ENCODE measurements around the gene LSS. TPM values are rescaled to one million over a fixed set of nuclear protein-coding genes. Genes with fewer than 3 reads are reported as not detected.
"Not testable (repeated sequence)": the region's sequence is repeated elsewhere in the genome, so short reads cannot be mapped to it uniquely, and the experiment has no call there.

Gene LSS
- total RNA-seq, 1 donor from 2014 or later, result 14.1 TPM

GRCh38 chr21:46147429-46147828, 81.1 kb downstream of the LSS start:
- not testable (repeated sequence) for H3K36me3 ChIP-seq (ENCODE audit: control insufficient read depth in 3 of 3, insufficient read depth in 3 of 3, low read length in 3 of 3); H3K9me3 ChIP-seq (ENCODE audit: control insufficient read depth in 3 of 3, low read length in 3 of 3); H3K4me1 ChIP-seq (ENCODE audit: control insufficient read depth in 3 of 3, insufficient read depth in 3 of 3, low read length in 3 of 3); H3K4me3 ChIP-seq (ENCODE audit: low read length in 3 of 3); H3K27ac ChIP-seq (ENCODE audit: low read depth, low read length); H3K9ac ChIP-seq (ENCODE audit: low read depth in 1 of 3, low read length in 3 of 3)
- peaks cover 3 to 11% (median 10%) of the 10 kb centered on the region in 3 donors for H3K27me3 ChIP-seq (ENCODE audit: control insufficient read depth in 3 of 3, insufficient read depth in 3 of 3, low read length in 3 of 3)

GRCh38 chr21:46146856-46147255, 81.7 kb downstream of the LSS start:
- peaks cover 0 to 5% (median 3%) of the 10 kb centered on the region in 3 donors for H3K4me1 ChIP-seq (ENCODE audit: control insufficient read depth in 3 of 3, insufficient read depth in 3 of 3, low read length in 3 of 3)
- no peak overlapping the region for H3K27ac ChIP-seq (ENCODE audit: low read depth, low read length)
- H3K27me3 ChIP-seq (ENCODE audit: control insufficient read depth in 3 of 3, insufficient read depth in 3 of 3, low read length in 3 of 3), result peaks cover 3 to 10% (median 7%) of the 10 kb centered on the region in 3 donors
- H3K9me3 ChIP-seq (ENCODE audit: control insufficient read depth in 3 of 3, low read length in 3 of 3), result no peaks in the 10 kb centered on the region
- H3K9ac ChIP-seq (ENCODE audit: low read depth in 1 of 3, low read length in 3 of 3), result no peak overlapping the region
- no peak overlapping the region for H3K4me3 ChIP-seq (ENCODE audit: low read length in 3 of 3)
- no peaks in the 10 kb centered on the region for H3K36me3 ChIP-seq (ENCODE audit: control insufficient read depth in 3 of 3, insufficient read depth in 3 of 3, low read length in 3 of 3)

- H3K4me1 ChIP-seq (ENCODE audit: control insufficient read depth in 3 of 3, insufficient read depth in 3 of 3, low read length in 3 of 3), result peaks cover 0 to 5% (median 3%) of the 10 kb centered on the region in 3 donors
- H3K9ac ChIP-seq (ENCODE audit: low read depth in 1 of 3, low read length in 3 of 3), result no peak overlapping the region
- H3K4me3 ChIP-seq (ENCODE audit: low read length in 3 of 3), result no peak overlapping the region
- H3K36me3 ChIP-seq (ENCODE audit: control insufficient read depth in 3 of 3, insufficient read depth in 3 of 3, low read length in 3 of 3), result no peaks in the 10 kb centered on the region
- H3K27me3 ChIP-seq (ENCODE audit: control insufficient read depth in 3 of 3, insufficient read depth in 3 of 3, low read length in 3 of 3), result peaks cover 3 to 10% (median 5%) of the 10 kb centered on the region in 3 donors
- H3K27ac ChIP-seq (ENCODE audit: low read depth, low read length), result no peak overlapping the region
- no peaks in the 10 kb centered on the region for H3K9me3 ChIP-seq (ENCODE audit: control insufficient read depth in 3 of 3, low read length in 3 of 3)
These were observed 82.5 kb downstream of the LSS start for GRCh38 chr21:46145840-46146691.

GRCh38 chr21:46145159-46145839, 83.3 kb downstream of the LSS start:
- no peak overlapping the region for H3K9ac ChIP-seq (ENCODE audit: low read depth in 1 of 3, low read length in 3 of 3)
- no peaks in the 10 kb centered on the region for H3K36me3 ChIP-seq (ENCODE audit: control insufficient read depth in 3 of 3, insufficient read depth in 3 of 3, low read length in 3 of 3)
- H3K4me3 ChIP-seq (ENCODE audit: low read length in 3 of 3), result no peak overlapping the region
- no peak overlapping the region for H3K27ac ChIP-seq (ENCODE audit: low read depth, low read length)
- H3K27me3 ChIP-seq (ENCODE audit: control insufficient read depth in 3 of 3, insufficient read depth in 3 of 3, low read length in 3 of 3), result peaks cover 1 to 7% (median 1%) of the 10 kb centered on the region in 3 donors
- H3K4me1 ChIP-seq (ENCODE audit: control insufficient read depth in 3 of 3, insufficient read depth in 3 of 3, low read length in 3 of 3), result peaks cover 0 to 5% (median 3%) of the 10 kb centered on the region in 3 donors
- no peaks in the 10 kb centered on the region for H3K9me3 ChIP-seq (ENCODE audit: control insufficient read depth in 3 of 3, low read length in 3 of 3)

GRCh38 chr21:46144464-46145070, 84.0 kb downstream of the LSS start:
- no peak overlapping the region for H3K9ac ChIP-seq (ENCODE audit: low read depth in 1 of 3, low read length in 3 of 3)
- H3K36me3 ChIP-seq (ENCODE audit: control insufficient read depth in 3 of 3, insufficient read depth in 3 of 3, low read length in 3 of 3), result no peaks in the 10 kb centered on the region
- H3K27me3 ChIP-seq (ENCODE audit: control insufficient read depth in 3 of 3, insufficient read depth in 3 of 3, low read length in 3 of 3), result peaks cover 3 to 6% (median 4%) of the 10 kb centered on the region in 3 donors
- peaks cover 0 to 5% (median 3%) of the 10 kb centered on the region in 3 donors for H3K4me1 ChIP-seq (ENCODE audit: control insufficient read depth in 3 of 3, insufficient read depth in 3 of 3, low read length in 3 of 3)
- H3K9me3 ChIP-seq (ENCODE audit: control insufficient read depth in 3 of 3, low read length in 3 of 3), result no peaks in the 10 kb centered on the region
- no peak overlapping the region for H3K27ac ChIP-seq (ENCODE audit: low read depth, low read length)
- H3K4me3 ChIP-seq (ENCODE audit: low read length in 3 of 3), result no peak overlapping the region

GRCh38 chr21:46142582-46143473, 85.7 kb downstream of the LSS start:
- H3K4me1 ChIP-seq (ENCODE audit: control insufficient read depth in 3 of 3, insufficient read depth in 3 of 3, low read length in 3 of 3), result peaks cover 0 to 5% (median 3%) of the 10 kb centered on the region in 3 donors
- no peaks in the 10 kb centered on the region for H3K9me3 ChIP-seq (ENCODE audit: control insufficient read depth in 3 of 3, low read length in 3 of 3)
- H3K36me3 ChIP-seq (ENCODE audit: control insufficient read depth in 3 of 3, insufficient read depth in 3 of 3, low read length in 3 of 3), result no peaks in the 10 kb centered on the region
- peaks cover 4 to 12% (median 6%) of the 10 kb centered on the region in 3 donors for H3K27me3 ChIP-seq (ENCODE audit: control insufficient read depth in 3 of 3, insufficient read depth in 3 of 3, low read length in 3 of 3)
- H3K27ac ChIP-seq (ENCODE audit: low read depth, low read length), result no peak overlapping the region
- H3K9ac ChIP-seq (ENCODE audit: low read depth in 1 of 3, low read length in 3 of 3), result no peak overlapping the region
- H3K4me3 ChIP-seq (ENCODE audit: low read length in 3 of 3), result no peak overlapping the region

- H3K36me3 ChIP-seq (ENCODE audit: control insufficient read depth in 3 of 3, insufficient read depth in 3 of 3, low read length in 3 of 3), result no peaks in the 10 kb centered on the region
- H3K9me3 ChIP-seq (ENCODE audit: control insufficient read depth in 3 of 3, low read length in 3 of 3), result no peaks in the 10 kb centered on the region
- H3K27me3 ChIP-seq (ENCODE audit: control insufficient read depth in 3 of 3, insufficient read depth in 3 of 3, low read length in 3 of 3), result peaks cover 4 to 12% (median 6%) of the 10 kb centered on the region in 3 donors
- H3K4me1 ChIP-seq (ENCODE audit: control insufficient read depth in 3 of 3, insufficient read depth in 3 of 3, low read length in 3 of 3), result peaks cover 0 to 5% (median 3%) of the 10 kb centered on the region in 3 donors
- H3K9ac ChIP-seq (ENCODE audit: low read depth in 1 of 3, low read length in 3 of 3), result no peak overlapping the region
- H3K4me3 ChIP-seq (ENCODE audit: low read length in 3 of 3), result no peak overlapping the region
- H3K27ac ChIP-seq (ENCODE audit: low read depth, low read length), result no peak overlapping the region
These were observed 86.6 kb downstream of the LSS start for GRCh38 chr21:46141767-46142581.

GRCh38 chr21:46140352-46141003, 88.1 kb downstream of the LSS start:
- H3K36me3 ChIP-seq (ENCODE audit: control insufficient read depth in 3 of 3, insufficient read depth in 3 of 3, low read length in 3 of 3); H3K9ac ChIP-seq (ENCODE audit: low read depth in 1 of 3, low read length in 3 of 3); H3K9me3 ChIP-seq (ENCODE audit: control insufficient read depth in 3 of 3, low read length in 3 of 3); H3K4me1 ChIP-seq (ENCODE audit: control insufficient read depth in 3 of 3, insufficient read depth in 3 of 3, low read length in 3 of 3); H3K4me3 ChIP-seq (ENCODE audit: low read length in 3 of 3); H3K27ac ChIP-seq (ENCODE audit: low read depth, low read length): not testable (repeated sequence)
- peaks cover 4 to 12% (median 6%) of the 10 kb centered on the region in 3 donors for H3K27me3 ChIP-seq (ENCODE audit: control insufficient read depth in 3 of 3, insufficient read depth in 3 of 3, low read length in 3 of 3)
